ENCODE results near the gene TEX22.
"Not testable (repeated sequence)": the region's sequence is repeated elsewhere in the genome, so short reads cannot be mapped to it uniquely, and the experiment has no call there.

TEX22 gene, protein sequence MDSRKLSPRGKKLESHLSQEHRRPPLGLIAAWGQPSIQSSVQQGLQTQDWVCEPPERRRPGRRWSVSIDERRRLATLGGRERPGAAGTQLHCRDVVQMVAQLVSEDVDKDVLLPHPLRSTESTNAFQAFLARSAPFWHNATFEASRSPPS

DNA sequence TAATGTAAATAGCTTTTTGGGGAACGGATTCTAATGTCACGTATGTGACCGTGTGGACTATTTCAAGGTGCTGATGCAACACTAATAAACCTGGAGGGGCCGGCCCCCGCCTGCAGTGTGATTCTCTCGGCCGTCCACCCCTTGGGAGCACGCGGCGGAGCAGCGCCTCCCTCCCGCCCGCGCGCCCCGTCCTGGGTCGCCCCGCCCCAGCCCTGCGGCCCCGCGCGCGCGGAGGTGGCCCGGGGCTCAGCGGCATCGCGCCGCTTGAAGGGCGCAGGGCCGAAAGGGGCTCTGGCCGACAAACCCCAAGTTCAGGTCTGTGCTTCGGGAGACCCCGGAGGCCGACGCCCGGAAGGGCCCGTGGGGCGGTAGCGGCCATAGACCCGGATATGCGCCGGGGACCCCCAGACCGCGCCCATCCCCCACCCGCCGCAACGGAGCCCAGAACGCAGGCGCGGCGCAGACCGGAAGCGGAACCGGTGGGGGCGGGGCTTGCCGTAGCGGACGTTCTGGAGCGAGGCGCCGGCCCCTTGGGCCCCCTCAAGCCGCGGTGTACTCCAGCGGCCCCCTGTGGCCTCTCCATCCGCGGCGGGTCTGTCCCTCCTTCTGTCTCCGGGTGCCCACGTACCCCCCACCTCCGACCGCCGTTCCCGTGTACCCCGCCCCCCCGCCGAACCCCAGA lies at the start of gene TEX22:
TSS of gene TEX22 (plus strand) at position 495 of the 682 bp plus-strand sequence. CDS start 803 bp downstream, outside the sequence.
- DNase-seq (ENCODE audit: low spot score): peak; percentile 97

DNA sequence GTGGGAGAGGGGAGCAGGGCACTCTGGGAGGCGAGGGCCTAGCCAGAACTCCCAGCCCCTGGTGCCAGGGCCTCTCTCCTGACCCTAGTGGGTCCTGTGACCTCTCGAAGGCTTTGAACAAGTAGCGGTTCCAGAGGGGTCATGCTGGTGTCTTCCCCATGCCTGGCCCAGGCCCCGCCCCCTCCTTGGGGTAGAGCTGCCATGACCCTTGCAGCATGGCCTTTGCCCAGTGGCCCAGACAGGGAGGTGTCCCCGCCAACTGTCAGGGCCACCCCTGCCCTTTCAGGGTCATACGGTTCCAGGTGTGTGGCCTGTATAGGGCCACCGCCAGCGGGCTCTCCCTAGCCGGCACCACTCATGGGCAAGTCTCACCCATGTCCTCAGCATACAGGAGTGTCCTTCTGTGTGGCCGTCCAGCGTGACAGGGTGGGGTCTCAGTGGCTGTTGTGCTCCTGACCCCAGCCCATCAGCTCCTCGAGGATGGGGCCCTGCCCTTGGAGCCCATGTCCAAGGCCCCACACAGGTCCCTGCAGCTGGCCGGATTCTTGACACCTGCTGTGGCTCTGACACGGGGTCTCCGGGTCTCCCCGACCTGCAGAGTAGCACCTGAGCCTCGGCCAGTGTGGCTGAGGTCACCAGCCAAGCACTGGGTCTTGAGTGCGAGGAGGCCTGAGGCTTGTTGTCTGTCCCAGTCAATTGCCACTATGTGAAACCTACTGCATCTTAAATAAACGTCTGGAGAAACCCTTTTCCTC lies 49.2 kb upstream of the TEX22 start:
- DNase-seq (ENCODE audit: low spot score): no peak

DNA sequence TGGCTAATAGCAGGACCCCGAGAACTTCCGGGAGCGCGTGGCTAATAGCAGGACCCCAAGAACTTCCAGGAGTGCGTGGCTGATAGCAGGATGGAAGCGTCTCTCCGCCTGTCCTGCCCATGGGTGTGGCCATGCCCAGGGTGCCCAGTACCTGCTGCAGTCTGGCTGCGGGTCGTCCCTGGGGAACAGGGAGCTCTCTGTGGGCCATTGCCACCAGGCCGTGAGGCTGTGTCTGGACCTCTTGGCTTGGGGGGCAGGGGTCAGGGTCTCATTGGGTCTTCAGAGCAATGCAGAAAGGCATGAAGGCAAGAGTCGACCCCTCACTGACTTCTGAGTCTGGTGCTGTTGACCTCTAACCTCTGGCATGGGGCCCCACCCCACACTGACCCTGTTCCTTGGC lies 48.3 kb upstream of the TEX22 start:
- DNase-seq (ENCODE audit: low spot score): no peak

DNA sequence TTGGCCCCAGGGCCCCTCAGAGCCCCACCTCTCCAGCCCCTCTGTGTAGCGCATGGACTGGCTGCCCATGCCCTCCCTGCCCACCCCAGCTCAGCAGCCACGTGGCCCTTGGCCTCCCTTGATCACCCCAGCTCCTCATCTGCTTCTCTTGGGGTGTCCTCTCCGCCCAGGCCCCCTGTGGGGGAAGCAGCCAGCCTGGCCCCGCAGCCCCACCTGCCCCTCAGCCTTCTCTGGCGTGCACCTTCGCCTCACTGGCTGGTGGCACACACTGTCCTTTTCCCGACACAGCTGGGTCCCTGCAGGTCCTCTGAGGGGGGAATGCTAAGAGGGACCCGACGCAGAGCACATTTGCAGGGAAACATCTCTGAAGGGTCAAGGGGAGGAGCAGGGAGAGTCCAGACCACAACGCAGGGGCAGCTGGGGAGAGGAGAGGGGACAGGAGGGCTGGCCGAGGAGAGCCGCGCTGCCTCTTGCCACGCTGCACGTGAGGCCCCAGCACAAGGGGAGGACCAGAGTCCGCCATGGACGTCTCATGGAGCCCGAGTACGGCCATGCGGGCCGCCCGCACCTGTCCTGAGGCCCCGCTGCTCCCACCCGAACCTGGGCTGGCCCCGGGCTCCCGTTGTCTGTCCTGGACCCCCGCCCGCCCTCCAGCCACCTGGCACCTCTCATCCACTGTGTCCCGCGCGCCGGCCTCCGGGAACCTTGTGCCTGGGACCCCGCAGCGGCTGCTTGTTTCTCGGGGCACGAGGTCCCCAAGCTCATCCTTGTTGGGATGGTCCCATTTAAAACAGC lies 47.7 kb upstream of the TEX22 start:
- no peak for DNase-seq (ENCODE audit: low spot score)

DNA sequence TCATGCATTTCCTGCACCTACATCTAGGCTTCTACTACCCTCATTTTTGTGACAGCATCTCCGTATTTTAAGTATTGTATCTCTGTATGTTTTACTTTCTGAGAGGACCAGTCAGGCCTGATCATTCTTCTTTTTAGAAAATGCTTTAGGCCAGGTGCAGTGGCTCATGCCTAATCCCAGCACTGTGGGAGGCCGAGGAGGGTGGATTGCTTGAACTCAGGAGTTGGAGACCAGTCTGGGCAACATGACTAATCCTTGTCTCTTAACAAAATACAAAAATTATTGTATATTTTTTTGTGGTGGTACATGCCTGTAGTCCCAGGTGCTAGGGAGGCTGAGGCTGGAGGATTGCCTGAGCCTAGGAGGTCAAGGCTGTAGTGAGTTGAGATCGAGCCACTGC lies 46.9 kb upstream of the TEX22 start:
- no peak for DNase-seq (ENCODE audit: low spot score)

DNA sequence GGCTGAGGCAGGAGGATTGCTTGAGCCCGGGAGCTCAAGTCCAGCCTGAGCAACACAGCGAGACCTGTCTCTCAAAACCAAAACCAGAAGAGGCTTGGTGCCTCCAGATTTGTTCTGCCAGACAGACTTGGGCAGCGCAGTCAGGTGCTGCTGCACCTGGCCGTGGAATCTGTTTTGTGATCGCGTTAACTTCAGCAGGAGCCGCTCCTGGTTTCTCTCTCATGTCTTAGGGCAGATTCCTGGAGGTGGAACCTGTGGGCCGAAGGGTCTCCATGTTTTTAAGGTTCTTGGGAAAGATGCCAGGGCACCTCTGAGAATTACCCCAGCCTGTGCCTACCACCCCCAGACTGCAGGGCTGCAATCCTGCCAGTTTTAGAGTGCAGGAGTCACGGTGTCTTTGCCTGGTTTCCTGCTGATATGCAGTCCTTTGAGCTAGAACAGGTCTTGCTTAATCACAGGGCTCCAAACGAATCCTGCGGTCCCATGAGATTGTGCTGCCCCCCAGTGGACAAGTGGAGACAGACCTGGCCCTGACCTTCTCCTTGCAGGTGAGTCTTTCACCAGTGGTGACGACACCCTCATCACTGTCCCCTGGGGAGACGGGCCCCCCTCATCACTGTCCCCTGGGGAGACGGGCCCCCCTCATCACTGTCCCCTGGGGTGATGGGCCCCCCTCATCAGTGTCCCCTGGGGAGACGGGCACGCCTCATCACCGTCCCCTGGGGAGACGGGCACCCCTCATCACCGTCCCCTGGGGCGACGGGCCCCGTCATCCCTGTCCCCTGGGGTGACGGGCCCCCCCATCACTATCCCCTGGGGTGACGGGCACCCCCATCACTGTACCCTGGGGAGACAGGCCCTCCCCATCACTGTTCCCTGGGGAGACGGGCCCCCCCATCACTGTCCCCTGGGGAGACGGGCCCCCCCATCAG lies 46.2 kb upstream of the TEX22 start:
- DNase-seq (ENCODE audit: low spot score): peak; percentile 90

DNA sequence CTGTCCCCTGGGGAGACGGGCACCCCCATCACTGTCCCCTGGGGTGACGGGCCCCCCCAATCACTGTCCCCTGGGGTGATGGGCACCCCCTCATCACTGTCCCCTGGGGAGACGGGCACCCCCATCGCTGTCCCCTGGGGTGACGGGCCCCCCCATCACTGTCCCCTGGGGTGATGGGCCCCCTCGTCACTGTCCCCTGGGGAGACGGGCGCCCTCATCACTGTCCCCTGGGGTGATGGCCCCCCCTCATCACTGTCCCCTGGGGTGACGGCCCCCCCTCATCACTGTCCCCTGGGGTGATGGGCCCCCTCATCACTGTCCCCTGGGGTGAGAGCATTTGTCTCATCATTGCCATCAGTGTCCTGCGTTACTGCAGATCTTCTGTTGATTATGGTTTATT lies 45.2 kb upstream of the TEX22 start:
- DNase-seq (ENCODE audit: low spot score): no peak

DNA sequence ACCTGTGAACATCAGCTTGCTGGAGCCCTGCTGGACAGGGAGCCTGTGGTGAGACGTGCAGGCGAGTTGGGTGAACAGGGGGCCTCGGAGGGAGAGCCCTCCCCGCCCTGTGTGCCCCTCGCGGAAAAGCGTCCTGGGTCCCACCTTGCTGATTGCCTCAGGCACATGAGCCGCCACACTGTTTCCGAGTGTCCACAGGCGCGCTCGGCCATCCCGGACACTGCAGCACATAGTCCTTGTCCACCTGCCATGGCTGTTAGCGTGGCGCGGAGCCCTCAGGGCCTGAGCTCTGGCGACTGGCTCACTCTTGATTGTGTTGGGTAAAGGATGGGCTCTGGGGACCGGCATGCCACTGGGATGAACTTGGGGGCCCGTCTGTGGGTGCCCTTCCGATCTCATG lies 43.8 kb upstream of the TEX22 start:
- DNase-seq (ENCODE audit: low spot score): no peak

DNA sequence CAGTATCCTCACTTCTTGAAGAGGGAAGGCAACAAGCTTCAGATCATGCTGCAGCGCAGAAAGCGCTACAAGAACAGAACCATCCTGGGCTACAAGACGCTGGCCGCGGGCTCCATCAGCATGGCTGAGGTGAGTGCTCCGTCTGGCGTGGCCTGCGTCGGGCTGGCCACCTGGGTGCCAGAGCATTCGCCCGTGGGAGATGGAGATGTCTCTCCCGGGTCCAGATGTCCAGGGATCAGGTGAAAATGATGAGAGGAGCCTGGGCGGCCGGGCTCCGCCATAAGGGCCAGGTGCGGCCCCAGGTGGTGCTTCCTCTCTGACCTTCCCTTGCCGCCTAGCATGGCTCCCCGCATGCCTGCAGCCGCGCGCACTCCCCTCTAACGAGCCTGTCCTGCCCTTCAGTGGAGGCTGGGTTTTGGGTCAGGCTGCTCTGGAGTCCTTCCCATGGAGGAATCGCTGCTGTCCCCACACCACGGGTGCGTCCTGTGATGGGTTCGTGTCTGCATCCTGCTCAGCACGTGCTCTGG lies 43.2 kb upstream of the TEX22 start:
- DNase-seq (ENCODE audit: low spot score): no peak

DNA sequence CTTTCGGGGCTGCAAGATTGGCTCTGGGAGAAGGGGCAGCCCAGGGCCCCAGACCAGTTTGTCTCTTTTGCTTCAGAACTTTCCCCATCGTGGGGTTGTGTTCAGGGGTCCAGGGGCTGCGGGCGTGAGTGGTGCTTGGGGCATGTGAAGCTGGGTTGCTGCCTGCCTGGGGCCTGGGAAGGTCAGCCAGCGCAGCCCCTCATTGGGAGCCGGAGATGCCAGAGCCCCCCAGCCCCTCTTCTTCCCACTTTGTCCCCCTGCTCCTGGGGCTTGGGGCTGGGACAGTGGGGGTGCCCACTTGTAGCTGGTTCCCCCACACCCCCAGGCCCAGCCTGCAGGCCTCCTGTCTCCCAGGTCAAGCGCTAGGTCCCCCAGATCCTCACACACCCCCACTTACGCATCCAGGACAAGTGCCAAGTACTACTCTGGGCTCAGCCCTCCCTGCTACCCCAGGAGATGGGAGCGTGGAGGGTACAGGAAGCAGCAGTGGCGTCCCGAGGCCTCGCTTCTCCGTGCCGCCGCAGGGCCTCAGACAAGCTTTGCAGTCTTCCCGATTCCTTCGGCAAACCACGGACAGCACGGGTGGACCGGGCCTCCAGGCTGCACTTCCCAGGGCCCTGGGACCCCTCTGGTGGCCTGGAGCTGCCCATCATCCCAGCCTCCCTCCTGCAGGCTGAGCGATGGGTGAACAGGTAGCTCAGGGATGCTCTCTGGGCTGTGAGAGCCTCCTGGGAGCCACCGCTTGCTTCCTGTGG lies 42.3 kb upstream of the TEX22 start:
- DNase-seq (ENCODE audit: low spot score): no peak

DNA sequence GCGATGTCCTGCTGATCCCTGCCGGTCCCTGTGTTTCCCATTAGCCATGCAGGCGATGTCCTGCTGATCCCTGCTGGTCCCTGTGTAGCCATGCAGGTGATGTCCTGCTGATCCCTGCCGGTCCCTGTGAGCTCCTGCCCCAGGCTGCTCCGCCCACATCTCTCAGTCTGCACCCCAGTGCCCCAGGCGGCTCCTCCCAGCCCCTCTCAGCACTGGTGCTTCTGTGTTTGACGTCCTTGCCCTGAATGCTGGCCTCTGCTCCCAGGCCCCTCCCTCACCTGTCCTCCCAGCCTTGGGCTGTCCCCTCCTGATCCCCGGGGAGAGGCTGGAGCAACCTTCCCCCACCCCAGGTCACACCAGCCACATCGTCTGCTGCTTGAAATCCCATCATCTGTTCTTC lies 41.4 kb upstream of the TEX22 start:
- DNase-seq (ENCODE audit: low spot score): no peak

DNA sequence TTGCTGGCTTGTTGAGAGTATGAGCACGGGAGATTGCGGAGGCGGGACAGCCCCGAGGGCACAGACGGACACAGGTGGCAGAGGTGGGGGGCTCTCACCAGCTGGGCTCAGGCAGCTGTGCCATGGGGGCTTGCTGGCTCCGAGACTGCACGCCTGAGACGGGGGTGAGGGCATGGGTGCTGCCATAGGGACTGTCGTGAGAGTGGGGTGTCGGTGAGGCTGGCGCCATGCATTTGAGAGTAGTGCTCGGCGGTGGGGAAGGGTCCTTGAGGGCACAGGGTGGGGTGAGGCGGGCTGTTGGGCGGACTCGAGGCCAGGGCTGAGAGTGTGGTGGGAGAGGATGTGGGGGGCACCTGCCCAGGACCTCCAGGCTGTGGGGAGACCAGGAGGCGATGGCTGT lies 40.7 kb upstream of the TEX22 start:
- no peak for DNase-seq (ENCODE audit: low spot score)

DNA sequence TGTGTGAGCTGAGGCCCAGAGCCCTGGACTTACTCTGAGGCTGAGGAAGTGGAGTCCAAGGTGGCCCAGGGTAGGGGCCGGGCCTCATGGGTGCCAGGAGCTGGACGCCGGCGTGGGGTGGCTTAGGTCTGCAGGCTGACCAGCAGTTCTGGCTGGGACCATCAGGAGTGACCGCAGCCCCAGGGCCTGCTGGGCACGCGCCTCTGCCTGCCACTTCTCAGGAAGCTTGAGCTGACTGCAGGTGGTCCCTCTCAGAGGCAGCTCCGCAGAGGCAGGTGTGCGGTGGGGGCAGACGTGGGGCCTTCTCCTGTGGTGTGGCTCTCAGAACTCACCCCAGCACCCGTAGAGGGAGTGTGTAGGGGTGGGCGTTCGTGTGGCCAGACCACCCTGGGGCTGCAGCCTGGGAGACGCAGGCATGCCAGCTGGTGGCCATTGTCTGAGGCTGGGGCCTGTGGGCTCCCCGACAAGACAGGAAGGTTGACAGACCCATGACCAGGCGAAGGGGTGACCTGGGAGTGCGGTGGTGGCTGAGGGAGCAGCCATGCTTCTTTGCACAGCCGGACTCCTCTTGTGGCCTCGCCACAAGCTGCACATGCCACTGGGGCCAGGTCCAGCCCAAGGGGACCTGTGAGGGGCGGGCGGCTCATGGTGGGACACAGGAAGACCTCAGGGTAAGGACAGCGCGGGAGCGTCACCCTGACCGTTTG lies 40.0 kb upstream of the TEX22 start:
- no peak for DNase-seq (ENCODE audit: low spot score)

DNA sequence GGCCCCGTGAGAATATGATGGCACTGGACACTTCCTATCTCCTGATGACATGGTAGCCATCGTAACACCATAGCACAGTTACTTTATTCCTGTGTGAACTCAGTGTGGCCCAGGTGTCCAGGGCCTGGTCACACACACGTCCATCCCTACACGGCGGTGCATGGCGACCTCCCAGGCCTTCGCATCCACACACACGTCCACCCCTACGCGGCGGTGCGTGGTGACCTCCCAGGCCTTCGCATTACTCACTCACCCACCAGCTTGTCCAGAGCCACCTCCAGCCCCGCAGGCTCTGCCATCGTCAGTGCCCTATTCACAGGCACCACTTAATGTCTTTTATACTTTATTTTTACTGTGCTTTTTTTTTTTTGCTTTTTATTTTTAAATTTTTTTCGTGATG lies 39.4 kb upstream of the TEX22 start:
- DNase-seq (ENCODE audit: low spot score): no peak

DNA sequence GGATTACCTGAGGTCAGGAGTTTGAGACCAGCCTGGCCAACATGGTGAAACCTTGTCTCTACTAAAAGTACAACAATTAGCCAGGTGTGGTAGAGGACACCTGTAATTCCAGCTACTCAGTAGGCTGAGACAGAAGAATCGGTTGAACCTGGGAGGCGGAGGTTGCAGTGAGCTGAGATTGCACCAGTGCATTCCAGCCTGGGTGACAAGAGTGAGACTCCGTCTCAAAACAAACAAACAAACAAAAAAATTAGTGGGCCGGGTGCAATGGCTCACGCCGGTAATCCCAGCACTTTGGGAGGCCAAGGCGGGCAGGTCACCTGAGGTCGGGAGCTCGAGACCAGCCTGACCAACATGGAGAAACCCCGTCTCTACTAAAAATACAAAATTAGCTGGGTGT lies 36.9 kb upstream of the TEX22 start:
- DNase-seq (ENCODE audit: low spot score): not testable (repeated sequence)

DNA sequence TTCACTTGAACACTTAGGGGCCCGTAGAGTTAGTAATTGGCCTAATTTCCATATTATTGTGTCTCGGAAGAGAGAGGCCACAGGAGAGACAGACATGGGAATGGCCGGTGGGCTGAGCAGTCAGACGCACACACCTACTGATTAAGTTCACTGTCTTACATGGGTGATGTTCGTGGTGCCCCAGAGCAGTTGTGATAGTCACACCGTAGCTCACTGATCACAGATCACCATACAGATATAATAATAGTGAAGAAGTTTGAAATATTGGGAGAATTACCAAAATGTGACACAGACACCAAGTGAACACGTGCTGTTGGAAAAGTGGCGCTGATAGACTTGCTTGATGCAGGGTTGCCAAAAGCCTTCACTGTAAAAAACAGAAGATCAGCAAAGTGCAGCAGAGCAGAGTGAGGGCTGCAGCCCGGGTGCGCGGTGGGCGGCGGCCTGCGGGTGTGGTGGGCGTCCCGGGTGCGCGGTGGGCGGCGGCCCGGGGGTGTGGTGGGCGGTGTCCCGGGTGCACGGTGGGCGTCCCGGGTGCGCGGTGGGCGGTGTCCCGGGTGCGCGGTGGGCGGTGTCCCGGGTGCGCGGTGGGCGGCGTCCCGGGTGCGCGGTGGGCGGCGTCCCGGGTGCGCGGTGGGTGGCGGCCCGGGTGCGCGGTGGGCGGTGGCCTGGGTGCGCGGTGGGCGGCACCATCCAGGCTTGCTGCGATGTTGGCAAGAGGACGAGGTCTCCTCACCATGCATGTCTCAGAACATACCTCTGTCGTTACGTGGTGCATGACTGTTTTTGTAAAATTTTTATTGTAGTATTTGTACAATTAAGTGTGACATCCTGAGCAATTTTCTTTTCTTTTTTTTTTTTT lies 34.3 kb upstream of the TEX22 start:
- DNase-seq (ENCODE audit: low spot score): peak; percentile 90

DNA sequence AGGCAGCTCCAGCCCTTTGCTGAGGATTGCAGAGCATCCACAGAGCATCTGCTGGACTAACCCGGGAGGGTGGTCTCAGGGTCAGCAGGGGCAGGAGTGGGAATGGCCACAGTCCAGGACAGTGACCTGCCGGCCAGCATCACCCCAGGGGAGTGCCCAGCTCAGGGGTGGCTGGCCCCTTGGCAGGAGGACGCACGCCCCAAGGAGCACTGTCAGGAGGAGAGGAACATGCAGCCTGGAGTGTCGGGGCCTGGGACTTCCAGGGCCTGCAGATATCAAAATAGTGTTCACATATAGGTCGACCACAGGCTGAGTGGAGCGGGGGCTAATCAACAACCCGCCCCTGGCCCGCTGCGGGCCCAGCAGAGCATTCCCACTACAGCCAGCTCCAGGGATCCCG lies 33.2 kb upstream of the TEX22 start:
- DNase-seq (ENCODE audit: low spot score): no peak

DNA sequence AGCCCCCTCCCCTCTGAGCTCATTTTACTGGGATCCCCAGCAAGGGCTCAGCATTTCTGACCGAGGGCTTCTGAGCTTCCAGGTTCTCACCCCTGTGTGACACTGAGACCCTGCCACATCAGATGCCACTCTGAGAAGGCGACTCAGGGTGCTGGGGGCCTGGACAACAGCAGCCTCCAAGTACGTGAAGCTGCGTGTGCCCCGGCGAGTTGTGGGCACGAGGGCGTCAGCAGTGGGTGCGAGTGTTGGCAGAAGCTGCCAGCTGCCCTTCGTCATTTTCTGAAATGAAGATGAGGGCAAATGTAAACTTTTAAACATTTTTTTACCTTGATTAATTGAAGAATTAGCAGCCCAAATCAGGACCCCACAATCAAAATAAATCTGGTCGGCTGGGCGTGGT lies 32.7 kb upstream of the TEX22 start:
- no peak for DNase-seq (ENCODE audit: low spot score)
